MM.1S (cell line): ENCODE measurements around the gene BSN.

Source experiments
- DNase-seq: peaks from one replicate; pipeline ENCODE4 v3.0.0-alpha.2; 2015
- H2AFZ ChIP-seq: fragments of 300-600 bp; sonication (generic); 2 replicates; pipeline ENCODE4 v1.6.0; 2016; ENCODE audit warnings: antibody characterized with exemption, low read length
- H3F3A ChIP-seq: fragments of 300-600 bp; sonication (generic); 2 replicates; pipeline ENCODE4 v1.6.1; 2016; ENCODE audit warnings: mild to moderate bottlenecking, antibody characterized with exemption, low read length, moderate library complexity, mixed read lengths; ENCODE audit not compliant: insufficient read depth
- H3K27ac ChIP-seq: fragments of 300-600 bp; sonication (generic); 2 replicates; pipeline ENCODE4 v1.5.1; 2016; ENCODE audit warnings: mild to moderate bottlenecking, low read length
- H3K27me3 ChIP-seq: fragments of 300-600 bp; sonication (generic); replicated peaks from 2 replicates; pipeline ENCODE4 v1.6.0; 2016; ENCODE audit warnings: low read length; ENCODE audit not compliant: insufficient read depth
- H3K36me3 ChIP-seq: fragments of 300-600 bp; sonication (generic); replicated peaks from 2 replicates; pipeline ENCODE4 v1.6.1; 2016; ENCODE audit warnings: mild to moderate bottlenecking, low read length, mixed read lengths; ENCODE audit not compliant: insufficient read depth
- H3K4me1 ChIP-seq: fragments of 300-600 bp; sonication (generic); 2 replicates; pipeline ENCODE4 v1.6.1; 2016; ENCODE audit warnings: low read length, mixed read lengths
- H3K4me2 ChIP-seq: fragments of 300-600 bp; sonication (generic); 2 replicates; pipeline ENCODE4 v1.6.0; 2016; ENCODE audit warnings: low read depth, low read length
- H3K4me3 ChIP-seq: fragments of 300-600 bp; sonication (generic); 2 replicates; pipeline ENCODE4 v1.5.1; 2016; ENCODE audit warnings: low read length, mixed read lengths
- H3K79me2 ChIP-seq: fragments of 300-600 bp; sonication (generic); 2 replicates; pipeline ENCODE4 v1.6.1; 2016; ENCODE audit warnings: mixed run types, low read length, mixed read lengths
- H3K9ac ChIP-seq: fragments of 300-600 bp; sonication (generic); 2 replicates; pipeline ENCODE4 v1.6.1; 2016; ENCODE audit warnings: low read length, mixed read lengths
- H3K9me2 ChIP-seq: fragments of 300-600 bp; sonication (generic); replicated peaks from 2 replicates; pipeline ENCODE4 v1.6.1; 2016; ENCODE audit warnings: mild to moderate bottlenecking, low read length, mixed read lengths; ENCODE audit not compliant: insufficient read depth
- H3K9me3 ChIP-seq: fragments of 300-600 bp; sonication (generic); replicated peaks from 2 replicates; pipeline ENCODE4 v1.6.1; 2016; ENCODE audit warnings: mild to moderate bottlenecking, low read length, mixed read lengths; ENCODE audit not compliant: insufficient read depth
- H4K20me1 ChIP-seq: fragments of 300-600 bp; sonication (generic); 2 replicates; pipeline ENCODE4 v1.6.1; 2016; ENCODE audit warnings: mild to moderate bottlenecking, low read length, moderate library complexity, mixed read lengths; ENCODE audit not compliant: insufficient read depth
- EZH2 ChIP-seq: fragments of 300-600 bp; sonication (generic); optimal IDR thresholded peaks from 2 replicates; pipeline ENCODE3; 2017; ENCODE audit warnings: low read depth, mild to moderate bottlenecking, antibody characterized with exemption, low read length, mixed read lengths
- EZH2phosphoT487 ChIP-seq: fragments of 300-600 bp; sonication (generic); IDR thresholded peaks from 2 replicates; pipeline ENCODE4 v1.6.1; 2018; ENCODE audit warnings: antibody characterized with exemption, low read length
- TF ChIP-seq, protein P1 (sequence below): fragments of 300-600 bp; sonication (generic); IDR thresholded peaks from 2 replicates; pipeline ENCODE4 v1.5.1; 2016; ENCODE audit warnings: antibody characterized with exemption, low read length, mixed read lengths

BSN gene

DNA sequence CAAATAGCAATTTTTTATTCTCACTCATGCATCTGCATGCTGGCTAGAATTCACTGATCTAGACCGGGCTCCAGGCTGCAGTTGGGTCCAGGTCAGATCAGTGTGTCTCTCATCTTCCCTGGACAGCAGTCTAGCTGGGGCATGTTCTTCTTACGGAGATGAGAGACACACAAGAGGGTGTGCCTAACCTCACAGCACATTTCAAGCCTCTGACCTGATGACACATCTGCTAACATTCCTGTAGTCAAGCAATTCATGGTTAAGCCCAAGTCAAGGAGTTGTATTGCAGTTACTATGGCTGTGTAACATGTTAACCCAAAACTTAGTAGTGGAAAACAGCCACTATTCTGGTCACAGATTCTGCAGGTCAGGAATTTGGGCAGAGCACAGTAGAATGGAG, 13.1 kb downstream of the BSN start:
- DNase-seq = no peak
- no peak for TF ChIP-seq EZH2
- TF ChIP-seq, protein P1, sequence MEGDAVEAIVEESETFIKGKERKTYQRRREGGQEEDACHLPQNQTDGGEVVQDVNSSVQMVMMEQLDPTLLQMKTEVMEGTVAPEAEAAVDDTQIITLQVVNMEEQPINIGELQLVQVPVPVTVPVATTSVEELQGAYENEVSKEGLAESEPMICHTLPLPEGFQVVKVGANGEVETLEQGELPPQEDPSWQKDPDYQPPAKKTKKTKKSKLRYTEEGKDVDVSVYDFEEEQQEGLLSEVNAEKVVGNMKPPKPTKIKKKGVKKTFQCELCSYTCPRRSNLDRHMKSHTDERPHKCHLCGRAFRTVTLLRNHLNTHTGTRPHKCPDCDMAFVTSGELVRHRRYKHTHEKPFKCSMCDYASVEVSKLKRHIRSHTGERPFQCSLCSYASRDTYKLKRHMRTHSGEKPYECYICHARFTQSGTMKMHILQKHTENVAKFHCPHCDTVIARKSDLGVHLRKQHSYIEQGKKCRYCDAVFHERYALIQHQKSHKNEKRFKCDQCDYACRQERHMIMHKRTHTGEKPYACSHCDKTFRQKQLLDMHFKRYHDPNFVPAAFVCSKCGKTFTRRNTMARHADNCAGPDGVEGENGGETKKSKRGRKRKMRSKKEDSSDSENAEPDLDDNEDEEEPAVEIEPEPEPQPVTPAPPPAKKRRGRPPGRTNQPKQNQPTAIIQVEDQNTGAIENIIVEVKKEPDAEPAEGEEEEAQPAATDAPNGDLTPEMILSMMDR = no peak
- TF ChIP-seq EZH2phosphoT487 = no peak
- no peaks in the 10 kb centered on the region; the same call in 1 of the 2 replicates for H3K27me3 ChIP-seq

DNA sequence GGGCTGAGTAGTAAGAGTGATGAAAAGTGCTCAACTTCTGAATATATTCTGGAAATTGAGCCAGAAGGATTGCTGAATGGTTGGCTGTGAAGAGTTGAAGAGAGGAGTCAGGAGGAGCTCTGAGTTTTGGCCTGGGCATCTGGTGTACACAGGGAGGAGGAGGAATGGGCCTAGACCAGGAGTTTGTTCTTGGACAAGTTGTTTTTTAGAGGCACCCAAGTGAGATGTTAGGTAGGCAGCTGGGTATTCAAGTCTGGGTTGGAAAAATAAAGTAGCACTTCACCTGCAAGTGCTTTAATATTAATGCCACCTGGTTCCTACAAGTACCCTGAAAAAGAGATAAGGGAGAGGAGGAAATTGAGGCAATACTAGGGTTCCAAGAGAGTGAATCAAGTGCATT, 14.7 kb downstream of the BSN start:
- no peak overlapping the region for H3K27ac ChIP-seq
- no peaks in the 10 kb centered on the region for H3K9me2 ChIP-seq
- no peaks in the 10 kb centered on the region for H3K36me3 ChIP-seq
- no peaks in the 10 kb centered on the region for H3K27me3 ChIP-seq
- no peak overlapping the region for H2AFZ ChIP-seq
- H3K4me3 ChIP-seq = no peak overlapping the region
- H3K79me2 ChIP-seq = no peaks in the 10 kb centered on the region
- no peak overlapping the region for H3K4me2 ChIP-seq
- H3F3A ChIP-seq = no peaks in the 10 kb centered on the region
- no peaks in the 10 kb centered on the region for H4K20me1 ChIP-seq
- no peaks in the 10 kb centered on the region for H3K4me1 ChIP-seq
- no peak overlapping the region for H3K9ac ChIP-seq
- no peak for DNase-seq
- TF ChIP-seq EZH2phosphoT487 (no peak), EZH2 (no peak)
- TF ChIP-seq, protein P1 = no peak
- no peaks in the 10 kb centered on the region for H3K9me3 ChIP-seq

More for the DNA sequence above, 13.1 kb downstream of the BSN start:
- no peaks in the 10 kb centered on the region for H3F3A ChIP-seq
- no peaks in the 10 kb centered on the region for H3K9me2 ChIP-seq
- no peak overlapping the region for H3K4me3 ChIP-seq
- no peaks in the 10 kb centered on the region for H4K20me1 ChIP-seq
- no peaks in the 10 kb centered on the region for H3K9me3 ChIP-seq
- no peak overlapping the region for H3K4me2 ChIP-seq
- H2AFZ ChIP-seq = no peak overlapping the region
- no peak overlapping the region for H3K27ac ChIP-seq
- no peaks in the 10 kb centered on the region for H3K36me3 ChIP-seq
- no peaks in the 10 kb centered on the region for H3K4me1 ChIP-seq
- H3K79me2 ChIP-seq = no peaks in the 10 kb centered on the region
- H3K9ac ChIP-seq = no peak overlapping the region

DNA sequence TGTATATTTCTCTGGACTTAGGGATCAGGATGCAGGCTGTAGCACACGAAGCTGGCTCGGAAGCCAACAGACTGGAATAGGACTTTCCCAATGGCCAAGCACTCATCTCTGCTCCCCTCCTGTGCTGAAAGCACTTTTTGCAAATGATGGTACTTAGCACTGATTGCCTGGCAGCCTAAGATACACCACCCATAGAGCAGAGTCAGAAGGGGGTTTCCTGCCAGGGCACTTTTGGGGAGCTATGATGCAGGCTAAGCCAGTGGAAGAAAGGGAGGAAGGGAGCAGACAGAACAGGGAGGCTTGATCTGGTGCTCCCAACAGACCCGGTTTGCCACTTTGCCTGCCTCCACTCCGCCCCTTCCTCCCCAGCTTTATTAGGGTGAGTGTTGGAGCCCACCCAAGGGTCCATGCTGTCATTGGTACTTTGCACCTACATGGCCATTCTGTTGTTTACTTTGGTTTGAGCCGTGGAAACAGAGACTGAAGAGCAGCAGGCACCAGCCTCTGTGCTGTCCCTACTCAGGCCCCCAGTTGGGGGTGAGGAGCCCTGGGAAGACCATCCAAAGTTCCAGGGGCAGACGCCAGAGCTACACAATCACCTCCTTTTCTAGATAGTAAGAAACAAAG, 15.9 kb downstream of the BSN start:
- no peaks in the 10 kb centered on the region for H3K9me3 ChIP-seq
- no peaks in the 10 kb centered on the region for H3F3A ChIP-seq
- H3K9ac ChIP-seq = no peak overlapping the region
- H3K4me1 ChIP-seq = no peaks in the 10 kb centered on the region
- no peaks in the 10 kb centered on the region for H3K36me3 ChIP-seq
- no peaks in the 10 kb centered on the region for H4K20me1 ChIP-seq
- TF ChIP-seq EZH2 = no peak
- TF ChIP-seq EZH2phosphoT487 = no peak
- TF ChIP-seq, protein P1 = no peak
- no peak overlapping the region for H2AFZ ChIP-seq
- no peak overlapping the region for H3K4me3 ChIP-seq
- H3K4me2 ChIP-seq = no peak overlapping the region
- no peaks in the 10 kb centered on the region for H3K79me2 ChIP-seq
- no peaks in the 10 kb centered on the region for H3K27me3 ChIP-seq
- DNase-seq = no peak
- H3K27ac ChIP-seq = no peak overlapping the region
- no peaks in the 10 kb centered on the region for H3K9me2 ChIP-seq
